ENCODE results near the gene GTF3C1. TPM values are rescaled to one million over a fixed set of nuclear protein-coding genes. Genes with fewer than 3 reads are reported as not detected.

Gene GTF3C1
- total and polyA plus RNA-seq, 2 donors (not counting 1 experiment from before 2014, with no cell fraction given), result 31.2 to 49.6 TPM

- peak; percentile 41 for ATAC-seq (ENCODE audit: low read depth)
- 81% methylated on average over 12 of the region's 15 CpGs for WGBS (ENCODE audit: insufficient coverage)
- Histone ChIP-seq H3K79me2 (ENCODE audit: control insufficient read depth, insufficient read depth, low read length) (peaks cover 71% of the 10 kb centered on the region), H3K27me3 (replicated peaks in 1 of 4; ENCODE audit: control extremely low read depth in 1 of 4, control insufficient read depth in 3 of 4, insufficient read depth in 4 of 4, low read length in 3 of 4) (no peaks in the 10 kb centered on the region), H3K4me3 (ENCODE audit: control extremely low read depth in 1 of 5, extremely low read depth in 1 of 5, insufficient read depth in 1 of 5, low read depth in 2 of 5, low read length in 4 of 5) (no peak overlapping the region), H4K20me1 (ENCODE audit: control insufficient read depth, insufficient read depth, low read length, poor library complexity, severe bottlenecking) (peaks cover 83% of the 10 kb centered on the region), H3K36me3 (replicated peaks in 1 of 2; ENCODE audit: control extremely low read depth in 1 of 2, control insufficient read depth in 1 of 2, extremely low read depth in 1 of 2, insufficient read depth in 2 of 2, low read length in 1 of 2) (peaks cover under 1 to 63% of the 10 kb centered on the region in 2 experiments), H2AFZ (ENCODE audit: insufficient read depth, low read depth, low read length, poor library complexity, severe bottlenecking) (no peak overlapping the region), H3K4me2 (replicated peaks; ENCODE audit: low read depth, low read length, poor library complexity, severe bottlenecking) (peak overlapping the region; percentile 40), H3K27ac (ENCODE audit: low read length in 2 of 2) (peak overlapping the region; percentile 41 to 67), H3K4me1 (ENCODE audit: control insufficient read depth in 2 of 2, insufficient read depth in 2 of 2, low read length in 2 of 2) (peaks cover 62 to 63% of the 10 kb centered on the region in 2 donors), H3K9me3 (ENCODE audit: control extremely low read depth in 1 of 3, control insufficient read depth in 2 of 3, insufficient read depth in 1 of 3, low read length in 2 of 3) (peaks cover 0 to 4% (median 0%) of the 10 kb centered on the region in 3 donors), H3K9ac (ENCODE audit: low read length) (no peak overlapping the region)
- Mint-ChIP-seq H3K9me3 (ENCODE audit: insufficient read depth) (no peaks in the 10 kb centered on the region), H3K27ac (peak overlapping the region; percentile 89), H3K4me3 (peak overlapping the region; percentile 62), H3K27me3 (peaks cover 4% of the 10 kb centered on the region), H3K4me1 (peaks cover 57% of the 10 kb centered on the region)
- DNase-seq, result peak; percentile 30
- CTCF ChIA-PET, result interaction anchor here (0.8 to 3.0 kb wide), 8 partner anchors 10 to 64 kb away, joined by 3 to 11 read pairs (median 3); no protein-coding TSS in a partner anchor
- TF ChIP-seq EZH2 (IDR thresholded peaks at IDR 0.05; ENCODE audit: borderline replicate concordance, insufficient read depth, low read depth, low read length, poor library complexity, severe bottlenecking), result no peak
- POLR2A ChIA-PET, result interaction anchor here (0.8 to 1.7 kb wide), 4 partner anchors 12 to 53 kb away, joined by 3 to 5 read pairs (median 3); no protein-coding TSS in a partner anchor
- intact Hi-C loops (cut with micrococcal nuclease), result no loop called here
These were observed 117.8 kb downstream of the GTF3C1 start for GRCh38 chr16:27431773-27432532.

DNA sequence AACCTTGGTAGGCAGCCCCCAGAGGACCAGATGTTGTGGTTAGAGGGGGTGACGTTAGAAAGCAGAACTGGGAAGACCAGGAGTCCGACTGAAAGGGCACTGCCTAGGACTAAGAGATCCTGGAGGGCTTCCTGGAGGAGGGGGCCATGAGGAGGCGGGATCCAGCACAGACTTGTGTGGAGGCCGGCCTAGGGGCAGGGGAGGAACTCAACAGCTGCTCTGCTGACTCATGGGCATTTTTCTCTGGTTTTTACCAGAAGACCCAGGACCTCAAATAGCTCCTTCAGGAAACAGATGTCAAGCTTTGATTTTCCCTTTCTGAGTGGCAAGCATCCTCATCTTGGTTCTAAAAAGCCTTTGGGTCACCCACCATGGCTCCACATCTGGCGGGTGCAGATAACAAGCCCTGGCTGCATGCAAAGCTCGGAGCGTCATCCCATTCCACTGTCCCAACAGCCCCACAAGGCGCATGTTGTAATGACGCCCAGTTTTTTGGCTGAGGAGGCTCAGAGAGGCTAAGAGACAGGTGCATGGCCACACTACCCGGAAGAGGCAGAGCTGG, 118.7 kb downstream of the GTF3C1 start:
- peaks cover 0 to 2% (median 0%) of the 10 kb centered on the region in 3 donors for H3K9me3 ChIP-seq (ENCODE audit: control extremely low read depth in 1 of 3, control insufficient read depth in 2 of 3, insufficient read depth in 1 of 3, low read length in 2 of 3)
- Mint-ChIP-seq H3K27me3 (peaks cover 4% of the 10 kb centered on the region), H3K4me3 (peak overlapping the region; percentile 52), H3K9me3 (ENCODE audit: insufficient read depth) (peaks cover 3% of the 10 kb centered on the region), H3K27ac (peak overlapping the region; percentile 70), H3K4me1 (peaks cover 67% of the 10 kb centered on the region)
- H3K4me2 ChIP-seq (replicated peaks; ENCODE audit: low read depth, low read length, poor library complexity, severe bottlenecking), result peak overlapping the region; percentile 27
- H3K4me1 ChIP-seq (ENCODE audit: control insufficient read depth in 2 of 2, insufficient read depth in 2 of 2, low read length in 2 of 2), result peaks cover 71 to 73% of the 10 kb centered on the region in 2 donors
- intact Hi-C loops (cut with micrococcal nuclease), result no loop called here
- H3K79me2 ChIP-seq (ENCODE audit: control insufficient read depth, insufficient read depth, low read length), result peaks cover 81% of the 10 kb centered on the region
- H4K20me1 ChIP-seq (ENCODE audit: control insufficient read depth, insufficient read depth, low read length, poor library complexity, severe bottlenecking), result peaks cover 83% of the 10 kb centered on the region
- CTCF ChIA-PET, result interaction anchor here (0.9 to 3.0 kb wide), 6 partner anchors 14 to 63 kb away, joined by 3 to 11 read pairs (median 4); no protein-coding TSS in a partner anchor
- H3K4me3 ChIP-seq (ENCODE audit: control extremely low read depth in 1 of 5, extremely low read depth in 1 of 5, insufficient read depth in 1 of 5, low read depth in 2 of 5, low read length in 4 of 5), result no peak overlapping the region
- WGBS (ENCODE audit: insufficient coverage), result 9% methylated on average over 8 of the region's 10 CpGs
- peaks cover 0 to 54% of the 10 kb centered on the region in 2 experiments for H3K36me3 ChIP-seq (replicated peaks in 1 of 2; ENCODE audit: control extremely low read depth in 1 of 2, control insufficient read depth in 1 of 2, extremely low read depth in 1 of 2, insufficient read depth in 2 of 2, low read length in 1 of 2)
- no peak overlapping the region for H3K9ac ChIP-seq (ENCODE audit: low read length)
- POLR2A ChIA-PET, result interaction anchor here (0.8 to 1.7 kb wide), 3 partner anchors 19 to 52 kb away, joined by 3 to 5 read pairs (median 3); no protein-coding TSS in a partner anchor
- DNase-seq (peak; percentile 60), ATAC-seq (ENCODE audit: low read depth) (peak; percentile 25)
- TF ChIP-seq EZH2 (IDR thresholded peaks at IDR 0.05; ENCODE audit: borderline replicate concordance, insufficient read depth, low read depth, low read length, poor library complexity, severe bottlenecking) (no peak), CTCF (IDR thresholded peaks at IDR 0.05) (no peak)
- H3K27me3 ChIP-seq (replicated peaks in 1 of 4; ENCODE audit: control extremely low read depth in 1 of 4, control insufficient read depth in 3 of 4, insufficient read depth in 4 of 4, low read length in 3 of 4), result no peaks in the 10 kb centered on the region
- no peak overlapping the region for H2AFZ ChIP-seq (ENCODE audit: insufficient read depth, low read depth, low read length, poor library complexity, severe bottlenecking)
- peak overlapping the region in 1 of 2 donors; percentile 44 for H3K27ac ChIP-seq (ENCODE audit: low read length in 2 of 2)
